Muscle of leg (tissue), 11 donors: Measurements from ENCODE around the gene NIT1. TPM values are rescaled to one million over a fixed set of nuclear protein-coding genes. Genes with fewer than 3 reads are reported as not detected.

Source experiments
- DNase-seq: peaks from one replicate; pipeline ENCODE4 v3.0.0; 2013
- H3K27ac ChIP-seq: one replicate; pipeline ENCODE4 v1.5.1; 2013; ENCODE audit warnings: mild to moderate bottlenecking, low read length, control low read depth
- H3K27me3 ChIP-seq: one replicate; pipeline ENCODE4 v1.6.1; 2013; ENCODE audit warnings: low read length; ENCODE audit not compliant: control insufficient read depth, insufficient read depth
- H3K36me3 ChIP-seq: one replicate; pipeline ENCODE4 v1.6.1; 2013; ENCODE audit warnings: low read length; ENCODE audit not compliant: control insufficient read depth, insufficient read depth
- H3K4me1 ChIP-seq: one replicate; pipeline ENCODE4 v1.6.1; 2013; ENCODE audit warnings: low read length; ENCODE audit not compliant: control insufficient read depth, insufficient read depth
- H3K4me3 ChIP-seq: one replicate; pipeline ENCODE4 v1.5.1; 2013; ENCODE audit warnings: low read length, control low read depth
- H3K9me3 ChIP-seq: replicated peaks from 2 replicates; pipeline ENCODE4 v1.6.1; 2013; ENCODE audit warnings: low read depth, low read length; ENCODE audit not compliant: control insufficient read depth
- WGBS: methylation state at CpG from one replicate; pipeline ENCODE4 v1.1.5; 2013; ENCODE audit warnings: missing lambda C conversion rate; ENCODE audit not compliant: insufficient coverage; 5-methylcytosine and 5-hydroxymethylcytosine counted together
- polyA plus RNA-seq, 8 donors: library from polyadenylated mRNA; unstranded; fragments of 120-200 nt; gene quantifications; one replicate each; pipeline versions ENCODE4 v1.2.1 to v1.2.3, GENCODE V29; 2013; ENCODE audit warnings: inconsistent platforms in 1 of 8, low replicate concordance in 1 of 8; ENCODE audit not compliant: insufficient read length in 8 of 8, insufficient read depth in 1 of 8
- total RNA-seq: library from RNA; stranded (reverse); fragments of 120-200 nt; gene quantifications from one replicate; pipeline ENCODE4 v1.2.4, GENCODE V29; 2013

The NIT1 gene
- total and polyA plus RNA-seq, 9 donors, result 26.7 to 34.3 (median 29.6) TPM

- H3K27me3 ChIP-seq, result no peaks in the 10 kb centered on the region
- no peaks in the 10 kb centered on the region for H3K9me3 ChIP-seq
- peaks cover 44% of the 10 kb centered on the region for H3K4me1 ChIP-seq
- H3K36me3 ChIP-seq, result peaks cover 55% of the 10 kb centered on the region
- 100% methylated on average over 1 of the region's 10 CpGs for WGBS
- DNase-seq, result no peak
- H3K4me3 ChIP-seq, result no peak overlapping the region
- H3K27ac ChIP-seq, result no peak overlapping the region
Measured at GRCh38 chr1:161162806-161163205, 44.9 kb downstream of the NIT1 start.

GRCh38 chr1:161163793-161164192 lies 45.9 kb downstream of the NIT1 start:
- 86% methylated on average over 3 of the region's 5 CpGs for WGBS
- H3K27me3 ChIP-seq, result no peaks in the 10 kb centered on the region
- H3K36me3 ChIP-seq, result peaks cover 51% of the 10 kb centered on the region
- no peak for DNase-seq
- H3K4me1 ChIP-seq, result peaks cover 40% of the 10 kb centered on the region
- no peak overlapping the region for H3K27ac ChIP-seq
- no peaks in the 10 kb centered on the region for H3K9me3 ChIP-seq
- no peak overlapping the region for H3K4me3 ChIP-seq

- Histone ChIP-seq H3K27ac (peak overlapping the region; percentile 92), H3K4me3 (peak overlapping the region; percentile 78), H3K4me1 (peaks cover 34% of the 10 kb centered on the region), H3K9me3 (no peaks in the 10 kb centered on the region), H3K36me3 (peaks cover 58% of the 10 kb centered on the region), H3K27me3 (no peaks in the 10 kb centered on the region)
- DNase-seq, result no peak
- WGBS, result 84% methylated on average over 7 of the region's 14 CpGs
Measured at GRCh38 chr1:161164901-161165610, 47.2 kb downstream of the NIT1 start.

- H3K27me3 ChIP-seq, result no peaks in the 10 kb centered on the region
- H3K27ac ChIP-seq, result peak within 1 kb of the TSS; percentile 92
- WGBS, result 1% methylated on average over 43 of the region's 54 CpGs
- no peaks in the 10 kb centered on the region for H3K9me3 ChIP-seq
- DNase-seq, result peak; percentile 100
- H3K4me3 ChIP-seq, result peak within 1 kb of the TSS; percentile 78
- peaks cover 25% of the 10 kb centered on the region for H3K4me1 ChIP-seq
- peaks cover 61% of the 10 kb centered on the region for H3K36me3 ChIP-seq
Measured at GRCh38 chr1:161165742-161166668, 48.1 kb downstream of the NIT1 start, which contains the start of gene PPOX. PPOX (plus strand) TSS chr1:161166426; CDS start chr1:161166848, 422 bp downstream.

- H3K27ac ChIP-seq, result peak overlapping the region; percentile 92
- peak; percentile 21 for DNase-seq
- peaks cover 21% of the 10 kb centered on the region for H3K4me1 ChIP-seq
- H3K36me3 ChIP-seq, result peaks cover 62% of the 10 kb centered on the region
- WGBS, result under 1% methylated on average over 30 of the region's 33 CpGs
- no peaks in the 10 kb centered on the region for H3K27me3 ChIP-seq
- peak overlapping the region; percentile 78 for H3K4me3 ChIP-seq
- H3K9me3 ChIP-seq, result no peaks in the 10 kb centered on the region
Measured at GRCh38 chr1:161166669-161167548, 49.0 kb downstream of the NIT1 start.

- H3K4me1 ChIP-seq, result peaks cover 33% of the 10 kb centered on the region
- 90% methylated on average over 8 of the region's 9 CpGs for WGBS
- no peaks in the 10 kb centered on the region for H3K9me3 ChIP-seq
- H3K4me3 ChIP-seq, result no peak overlapping the region
- no peak for DNase-seq
- H3K36me3 ChIP-seq, result peaks cover 63% of the 10 kb centered on the region
- no peaks in the 10 kb centered on the region for H3K27me3 ChIP-seq
- H3K27ac ChIP-seq, result no peak overlapping the region
Measured at GRCh38 chr1:161168906-161169305, 51.0 kb downstream of the NIT1 start.

Other genes starting within 250 kb of the NIT1 start
- gene ITLN1, start 232.9 kb upstream of the NIT1 start, total RNA-seq, result 0.13 TPM
- 1 to 10 TPM in 2 of 8 donors, under 1 TPM in 4, not detected in 2; 0.19 to 8.6 (median 0.37) TPM for gene ITLN1, start 232.9 kb upstream of the NIT1 start, polyA plus RNA-seq
- not detected for gene ITLN2, start 163.3 kb upstream of the NIT1 start, total RNA-seq
- gene ITLN2, start 163.3 kb upstream of the NIT1 start, polyA plus RNA-seq, result under 1 TPM in 1 of 8 donors, not detected in 7; 0.56 TPM
- 11.7 TPM for gene F11R, start 97.0 kb upstream of the NIT1 start, total RNA-seq
- gene F11R, start 97.0 kb upstream of the NIT1 start, polyA plus RNA-seq, result 10 to 100 TPM in 7 of 8 donors, 1 to 10 TPM in 1; 8.9 to 28.0 (median 12.7) TPM
- 28.8 TPM for gene TSTD1, start 79.1 kb upstream of the NIT1 start, total RNA-seq
- 10 to 100 TPM; 22.4 to 36.7 (median 25.4) TPM for gene TSTD1, start 79.1 kb upstream of the NIT1 start, polyA plus RNA-seq
- 46.9 TPM for gene USF1, start 72.1 kb upstream of the NIT1 start, total RNA-seq
- gene USF1, start 72.1 kb upstream of the NIT1 start, polyA plus RNA-seq, result 10 to 100 TPM; 34.9 to 42.5 (median 37.9) TPM
- gene ARHGAP30, start 48.2 kb upstream of the NIT1 start, total RNA-seq, result 1.3 TPM
- 1 to 10 TPM; 2.7 to 3.4 (median 2.9) TPM for gene ARHGAP30, start 48.2 kb upstream of the NIT1 start, polyA plus RNA-seq
- 0.04 TPM for gene NECTIN4, start 28.5 kb upstream of the NIT1 start, total RNA-seq
- gene NECTIN4, start 28.5 kb upstream of the NIT1 start, polyA plus RNA-seq, result 1 to 10 TPM in 1 of 8 donors, under 1 TPM in 6, not detected in 1; 0.05 to 6.1 (median 0.10) TPM
- gene KLHDC9, start 19.7 kb upstream of the NIT1 start, total RNA-seq, result 1.0 TPM
- gene KLHDC9, start 19.7 kb upstream of the NIT1 start, polyA plus RNA-seq, result 1 to 10 TPM in 2 of 8 donors, under 1 TPM in 6; 0.23 to 1.5 (median 0.64) TPM
- 29.5 TPM for gene PFDN2, start 68 bp upstream of the NIT1 start, total RNA-seq
- 10 to 100 TPM; 70.9 to 93.0 (median 74.8) TPM for gene PFDN2, start 68 bp upstream of the NIT1 start, polyA plus RNA-seq
- gene DEDD, start 14.6 kb downstream of the NIT1 start, total RNA-seq, result 16.8 TPM
- 10 to 100 TPM; 36.1 to 48.1 (median 40.7) TPM for gene DEDD, start 14.6 kb downstream of the NIT1 start, polyA plus RNA-seq
- 79.8 TPM for gene UFC1, start 35.9 kb downstream of the NIT1 start, total RNA-seq
- gene UFC1, start 35.9 kb downstream of the NIT1 start, polyA plus RNA-seq, result 100 to 1,000 TPM in 7 of 8 donors, 10 to 100 TPM in 1; 90.7 to 132 (median 107) TPM
- 10.4 TPM for gene USP21, start 41.4 kb downstream of the NIT1 start, total RNA-seq
- 10 to 100 TPM; 24.6 to 36.2 (median 26.3) TPM for gene USP21, start 41.4 kb downstream of the NIT1 start, polyA plus RNA-seq
- 22.4 TPM for gene PPOX, start 48.3 kb downstream of the NIT1 start, total RNA-seq
- 10 to 100 TPM; 16.1 to 28.6 (median 22.3) TPM for gene PPOX, start 48.3 kb downstream of the NIT1 start, polyA plus RNA-seq
- 16.7 TPM for gene B4GALT3, start 59.4 kb downstream of the NIT1 start, total RNA-seq
- gene B4GALT3, start 59.4 kb downstream of the NIT1 start, polyA plus RNA-seq, result 10 to 100 TPM; 22.3 to 29.8 (median 23.5) TPM
- gene ADAMTS4, start 80.9 kb downstream of the NIT1 start, total RNA-seq, result 7.8 TPM
- gene ADAMTS4, start 80.9 kb downstream of the NIT1 start, polyA plus RNA-seq, result 10 to 100 TPM in 4 of 8 donors, 1 to 10 TPM in 4; 8.6 to 14.1 (median 10.6) TPM
- gene NDUFS2, start 84.3 kb downstream of the NIT1 start, total RNA-seq, result 84.4 TPM
- gene NDUFS2, start 84.3 kb downstream of the NIT1 start, polyA plus RNA-seq, result 100 to 1,000 TPM; 134 to 163 (median 146) TPM
- 6.9 TPM for gene FCER1G, start 97.2 kb downstream of the NIT1 start, total RNA-seq
- gene FCER1G, start 97.2 kb downstream of the NIT1 start, polyA plus RNA-seq, result 10 to 100 TPM; 13.2 to 24.9 (median 20.4) TPM
- gene APOA2, start 105.5 kb downstream of the NIT1 start, total RNA-seq, result 1.7 TPM
- 10 to 100 TPM in 2 of 8 donors, 1 to 10 TPM in 1, under 1 TPM in 2, not detected in 3; 0.17 to 31.3 (median 1.7) TPM for gene APOA2, start 105.5 kb downstream of the NIT1 start, polyA plus RNA-seq
- 9.3 TPM for gene TOMM40L, start 108.0 kb downstream of the NIT1 start, total RNA-seq
- 10 to 100 TPM in 2 of 8 donors, 1 to 10 TPM in 6; 8.7 to 11.0 (median 9.6) TPM for gene TOMM40L, start 108.0 kb downstream of the NIT1 start, polyA plus RNA-seq
- gene NR1I3, start 120.1 kb downstream of the NIT1 start, total RNA-seq, result not detected
- gene NR1I3, start 120.1 kb downstream of the NIT1 start, polyA plus RNA-seq, result 1 to 10 TPM in 6 of 8 donors, under 1 TPM in 2; 0.50 to 1.5 (median 1.1) TPM
- gene PCP4L1, start 140.6 kb downstream of the NIT1 start, total RNA-seq, result 0.04 TPM
- gene PCP4L1, start 140.6 kb downstream of the NIT1 start, polyA plus RNA-seq, result 1 to 10 TPM in 1 of 8 donors, under 1 TPM in 6, not detected in 1; 0.13 to 1.2 (median 0.37) TPM
- gene MPZ, start 191.9 kb downstream of the NIT1 start, total RNA-seq, result 21.9 TPM
- gene MPZ, start 191.9 kb downstream of the NIT1 start, polyA plus RNA-seq, result 10 to 100 TPM in 5 of 8 donors, 1 to 10 TPM in 3; 6.5 to 38.1 (median 14.3) TPM
- 20.2 TPM for gene SDHC, start 196.3 kb downstream of the NIT1 start, total RNA-seq
- gene SDHC, start 196.3 kb downstream of the NIT1 start, polyA plus RNA-seq, result 100 to 1,000 TPM; 112 to 145 (median 136) TPM
- gene CFAP126, start 249.8 kb downstream of the NIT1 start, total RNA-seq, result not detected
- gene CFAP126, start 249.8 kb downstream of the NIT1 start, polyA plus RNA-seq, result 1 to 10 TPM in 5 of 8 donors, under 1 TPM in 2, not detected in 1; 0.41 to 2.9 (median 1.5) TPM